Activated gamma-delta T cell treated with Interleukin-2 at 50 U/mL for 16 hours (primary cell): ENCODE results near the gene TUBGCP6.
"Not testable (repeated sequence)": the region's sequence is repeated elsewhere in the genome, so short reads cannot be mapped to it uniquely, and the experiment has no call there.

Experiments used
- DNase-seq: peaks from one replicate; pipeline ENCODE4 v3.0.0-alpha.2; 2020

Gene TUBGCP6

GRCh38 chr22:50278461-50278860 is 33.6 kb upstream of the TUBGCP6 start:
- no peak for DNase-seq

GRCh38 chr22:50277761-50278160 is 32.9 kb upstream of the TUBGCP6 start:
- DNase-seq: no peak

DNA sequence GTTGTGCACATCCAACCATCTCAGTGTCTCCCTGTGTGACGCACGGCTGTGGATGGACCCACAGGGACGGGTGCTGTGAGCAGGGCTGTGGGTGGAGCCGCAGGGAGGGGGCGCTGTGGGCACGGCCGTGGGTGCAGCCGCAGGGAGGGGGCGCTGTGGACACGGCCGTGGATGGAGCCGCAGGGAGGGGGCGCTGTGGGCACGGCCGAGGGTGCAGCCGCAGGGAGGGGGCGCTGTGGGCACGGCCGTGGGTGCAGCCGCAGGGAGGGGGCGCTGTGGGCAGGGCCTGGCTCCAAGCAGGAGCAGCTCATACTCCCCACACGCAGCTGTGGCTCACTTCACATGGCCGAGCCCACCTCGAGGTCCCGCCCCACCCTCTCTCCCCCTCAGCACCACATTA is 31.3 kb upstream of the TUBGCP6 start:
- DNase-seq: no peak

- no peak for DNase-seq
Measured at GRCh38 chr22:50275181-50276055, 30.6 kb upstream of the TUBGCP6 start.

DNA sequence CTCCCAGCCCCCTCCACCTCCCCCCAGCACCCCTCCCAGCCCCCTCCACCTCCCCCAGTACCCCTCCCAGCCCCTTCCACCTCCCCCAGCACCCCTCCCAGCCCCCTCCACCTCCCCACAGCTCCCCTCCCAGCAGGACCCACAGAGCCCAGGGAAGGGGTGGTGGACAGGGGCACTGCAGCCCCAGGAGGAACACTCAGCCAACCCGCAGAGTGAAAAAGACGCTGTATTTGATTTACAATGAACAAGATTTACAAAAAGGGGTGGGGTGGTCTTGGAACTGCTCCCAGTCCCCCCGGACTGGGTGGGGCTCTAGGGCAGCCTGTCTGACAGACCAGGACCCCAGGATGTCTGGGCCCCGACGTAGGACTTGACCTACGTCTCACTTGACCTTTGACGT is 29.9 kb upstream of the TUBGCP6 start:
- no peak for DNase-seq

- peak; percentile 30 for DNase-seq
Measured at GRCh38 chr22:50274311-50274710, 29.5 kb upstream of the TUBGCP6 start.

DNA sequence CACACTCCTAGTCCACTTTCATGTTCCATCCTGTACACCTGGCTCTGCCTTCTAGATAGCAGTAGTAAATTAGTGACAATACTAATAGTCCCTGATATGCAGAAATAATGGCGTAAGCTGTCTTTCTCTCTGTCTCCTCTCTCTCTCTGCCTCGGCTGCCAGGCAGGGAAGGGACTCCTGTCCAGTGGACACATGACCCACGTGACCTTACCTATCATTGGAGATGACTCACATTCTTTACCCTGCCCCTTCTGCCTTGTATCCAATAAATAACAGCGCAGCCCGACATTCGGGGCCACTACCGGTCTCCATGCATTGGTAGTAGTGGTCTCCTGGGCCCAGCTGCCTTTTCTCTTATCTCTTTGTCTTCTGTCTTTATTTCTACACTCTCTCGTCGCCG is 29.0 kb upstream of the TUBGCP6 start:
- not testable (repeated sequence) for DNase-seq

GRCh38 chr22:50273352-50273751 is 28.5 kb upstream of the TUBGCP6 start:
- DNase-seq: not testable (repeated sequence)

GRCh38 chr22:50272044-50272802 is 27.4 kb upstream of the TUBGCP6 start:
- no peak for DNase-seq

DNA sequence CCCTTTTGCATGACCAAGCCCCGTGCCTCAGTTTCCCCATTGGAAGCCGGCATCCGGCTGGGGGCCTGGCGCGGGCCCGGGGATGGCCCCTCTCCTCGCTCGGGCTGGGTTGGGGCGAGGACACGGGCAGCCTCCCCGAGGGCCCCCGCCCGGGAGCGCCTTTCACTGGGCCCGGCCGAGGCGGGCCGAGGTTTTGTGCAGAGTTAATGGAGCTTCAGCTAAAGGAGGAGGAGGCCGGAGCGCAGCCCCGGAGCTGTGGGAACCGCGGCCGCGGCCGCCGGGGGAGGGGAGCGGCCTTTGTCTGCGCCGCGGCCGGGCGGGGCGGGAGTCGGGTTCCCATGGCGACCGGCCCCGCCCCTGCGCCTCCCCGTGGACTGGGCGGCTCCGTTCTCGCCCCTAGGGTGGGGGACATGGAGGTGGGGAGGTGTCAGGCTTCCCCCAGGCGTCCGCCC is 26.7 kb upstream of the TUBGCP6 start:
- DNase-seq: peak; percentile 45

DNA sequence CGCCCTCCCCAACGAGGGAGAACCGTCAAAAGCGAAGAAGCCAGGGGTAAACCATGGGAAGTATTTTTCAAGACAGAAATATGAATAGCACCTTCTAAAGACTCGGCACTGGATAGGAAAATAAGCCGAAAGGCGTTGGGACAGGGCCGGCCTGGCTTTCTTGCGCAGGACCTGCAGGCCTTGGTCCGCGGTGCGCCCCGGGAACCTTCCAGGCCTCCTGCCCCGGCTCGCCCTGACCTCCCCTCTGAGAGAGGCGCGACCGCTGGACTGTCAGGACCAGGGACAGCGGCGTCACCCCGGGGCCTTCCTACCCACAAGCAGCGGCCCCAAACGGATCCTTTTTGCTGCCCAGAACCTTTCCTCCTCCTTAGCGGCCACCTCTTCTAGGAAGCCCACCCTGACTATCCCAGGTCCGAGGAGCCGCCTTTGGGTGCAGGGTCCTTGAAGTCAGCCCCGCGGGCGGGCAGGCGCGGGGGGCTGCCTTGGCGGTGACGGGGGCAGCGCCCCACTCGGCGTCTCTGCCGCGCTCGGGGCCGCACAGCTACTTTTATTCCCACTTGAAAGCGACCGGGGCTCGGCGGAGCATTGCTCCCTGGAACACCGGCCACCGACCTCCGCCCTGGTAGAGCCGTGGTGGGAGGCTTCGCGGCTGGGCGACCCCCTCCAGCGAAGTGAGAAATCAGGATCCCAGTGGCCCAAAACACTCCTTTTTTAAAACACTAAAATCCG is 26.0 kb upstream of the TUBGCP6 start:
- DNase-seq: peak; percentile 69

DNA sequence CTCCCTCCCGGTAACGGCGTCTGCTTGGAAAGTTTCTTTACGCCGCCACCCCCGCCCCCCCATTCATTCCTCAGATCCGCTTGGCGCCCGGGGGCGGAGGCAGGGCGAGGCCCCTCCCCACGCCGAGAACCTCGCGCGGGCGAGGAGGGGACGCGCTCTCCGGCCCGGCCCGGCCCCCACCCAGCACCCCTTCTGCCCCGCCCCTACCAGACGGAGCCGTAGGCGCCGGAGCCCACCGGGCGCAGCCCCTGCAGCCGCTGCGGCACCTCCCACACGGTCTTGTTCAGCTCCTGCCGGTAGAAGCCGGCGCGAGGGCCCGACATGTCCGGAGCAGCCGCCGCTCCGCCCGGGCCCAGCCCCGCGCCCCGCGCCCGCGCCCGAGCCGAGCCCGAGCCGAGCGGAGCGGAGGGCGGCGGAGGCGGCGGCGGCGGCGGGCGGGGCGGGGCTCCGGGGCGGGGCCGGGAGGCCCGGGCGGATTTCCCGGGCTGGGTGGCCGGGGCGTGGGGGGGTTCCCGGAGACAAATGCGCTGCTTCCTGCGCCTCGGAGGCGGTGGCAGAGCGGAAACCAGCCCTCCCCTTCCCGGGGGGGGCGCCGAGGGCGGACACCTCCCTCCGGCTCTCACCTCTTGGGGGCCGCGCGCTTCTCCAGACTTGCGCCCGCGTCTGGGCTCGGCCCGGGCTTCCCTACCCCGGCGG is 25.3 kb upstream of the TUBGCP6 start, which contains the start of gene MAPK11:
MAPK11 (minus strand) TSS at position 411 of the 696 bp plus-strand sequence; CDS start at position 323, 88 bp downstream.
- DNase-seq: peak; percentile 64

DNA sequence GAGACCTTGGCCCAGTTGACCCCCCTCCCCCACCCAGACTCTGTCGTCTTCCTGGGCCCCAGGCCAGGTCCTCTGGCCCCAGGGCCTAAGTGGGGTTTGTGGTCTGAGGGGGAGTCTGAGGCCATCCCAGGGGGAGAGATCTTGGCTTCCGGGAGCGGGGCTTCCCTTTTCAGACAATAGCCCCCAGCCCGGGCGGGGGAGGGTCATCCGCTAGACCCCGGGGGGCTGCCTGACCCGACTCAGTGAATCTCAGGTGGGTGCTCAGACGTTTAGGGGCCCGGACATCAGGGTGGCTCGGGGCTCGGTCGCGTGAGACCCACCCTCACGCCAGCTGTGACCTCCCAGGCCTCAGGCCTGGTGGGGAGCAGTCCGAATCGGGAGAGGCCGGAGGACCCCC is 24.7 kb upstream of the TUBGCP6 start:
- no peak for DNase-seq

- no peak for DNase-seq
Measured at GRCh38 chr22:50268655-50269113, 23.9 kb upstream of the TUBGCP6 start.

GRCh38 chr22:50267591-50268390 is 23.0 kb upstream of the TUBGCP6 start:
- peak; percentile 24 for DNase-seq

DNA sequence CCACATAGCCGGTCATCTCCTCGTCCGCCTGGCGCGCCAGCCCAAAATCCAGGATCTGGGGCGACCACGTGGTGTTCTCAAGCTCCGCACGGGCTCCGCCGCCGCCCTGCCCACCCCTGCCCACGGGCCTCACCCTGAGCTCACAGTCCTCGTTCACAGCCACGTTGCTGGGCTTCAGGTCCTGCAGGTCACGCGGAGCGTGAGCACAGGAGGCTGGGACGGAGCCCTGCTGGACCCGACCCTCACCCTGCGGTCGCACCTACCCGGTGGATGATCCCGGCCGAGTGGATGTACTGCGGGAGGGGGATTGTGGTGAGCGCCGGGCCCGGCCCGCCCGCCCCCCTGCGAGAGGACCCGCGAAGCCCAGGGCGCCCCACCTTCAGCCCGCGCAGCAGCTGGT is 22.2 kb upstream of the TUBGCP6 start:
- no peak for DNase-seq

GRCh38 chr22:50264946-50265669 is 20.3 kb upstream of the TUBGCP6 start:
- no peak for DNase-seq

- no peak for DNase-seq
Measured at GRCh38 chr22:50264104-50264745, 19.4 kb upstream of the TUBGCP6 start.

GRCh38 chr22:50262973-50263617 is 18.3 kb upstream of the TUBGCP6 start:
- DNase-seq: no peak

DNA sequence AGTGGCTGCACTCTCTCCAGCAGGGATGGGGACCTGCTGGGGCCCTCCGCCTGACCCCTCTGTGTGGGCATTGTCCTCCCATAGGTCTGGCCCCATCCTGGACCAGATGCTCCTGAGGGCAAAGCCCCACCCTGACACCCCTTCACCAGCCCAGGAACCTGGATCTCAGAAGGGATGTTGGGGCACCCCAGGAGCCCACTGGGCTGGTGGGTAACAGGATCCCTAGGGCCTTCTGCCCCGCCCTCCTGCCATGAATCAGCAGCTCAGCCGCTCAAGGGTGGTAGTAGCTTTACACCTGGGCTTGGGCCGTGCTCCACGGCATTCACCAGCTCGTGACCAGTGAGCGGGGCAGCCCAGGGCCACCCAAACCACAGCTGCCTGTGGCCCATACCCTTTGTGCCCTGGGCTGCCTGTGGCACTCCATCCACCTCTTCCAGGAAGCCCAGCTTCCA is 17.7 kb upstream of the TUBGCP6 start:
- no peak for DNase-seq
